GM19193 (cell line): ENCODE measurements around the gene MMP20.

ENCODE experiments used
- POLR2A ChIP-seq: IDR thresholded peaks from 4 replicates; pipeline ENCODE4 v1.6.1; 2011; ENCODE audit not compliant: insufficient read depth, insufficient read length; ENCODE audit errors: extremely low read depth

The MMP20 gene

GRCh38 chr11:102581066-102581465 is 44.1 kb downstream of the MMP20 start:
- TF ChIP-seq POLR2A, result no peak

- no peak for TF ChIP-seq POLR2A
Observed at GRCh38 chr11:102580185-102580951, 44.8 kb downstream of the MMP20 start.

GRCh38 chr11:102577723-102578122 is 47.4 kb downstream of the MMP20 start:
- TF ChIP-seq POLR2A, result no peak

GRCh38 chr11:102577182-102577581 is 48.0 kb downstream of the MMP20 start:
- TF ChIP-seq POLR2A, result no peak

GRCh38 chr11:102576350-102576749 is 48.8 kb downstream of the MMP20 start:
- no peak for TF ChIP-seq POLR2A

GRCh38 chr11:102575012-102575411 is 50.1 kb downstream of the MMP20 start:
- no peak for TF ChIP-seq POLR2A

GRCh38 chr11:102573851-102574250 is 51.3 kb downstream of the MMP20 start:
- no peak for TF ChIP-seq POLR2A

- TF ChIP-seq POLR2A, result no peak
Observed at GRCh38 chr11:102572554-102573220, 52.4 kb downstream of the MMP20 start.

GRCh38 chr11:102568851-102569250 is 56.3 kb downstream of the MMP20 start:
- TF ChIP-seq POLR2A, result no peak

GRCh38 chr11:102566112-102566511 is 59.0 kb downstream of the MMP20 start:
- TF ChIP-seq POLR2A, result no peak

- TF ChIP-seq POLR2A, result no peak
Observed at GRCh38 chr11:102564110-102564509, 61.0 kb downstream of the MMP20 start.

GRCh38 chr11:102561636-102562035 is 63.5 kb downstream of the MMP20 start:
- no peak for TF ChIP-seq POLR2A

- TF ChIP-seq POLR2A, result no peak
Observed at GRCh38 chr11:102560555-102561011, 64.5 kb downstream of the MMP20 start.

- no peak for TF ChIP-seq POLR2A
Observed at GRCh38 chr11:102559839-102560238, 65.3 kb downstream of the MMP20 start.

GRCh38 chr11:102555091-102555490 is 70.0 kb downstream of the MMP20 start:
- TF ChIP-seq POLR2A, result no peak

GRCh38 chr11:102553835-102554282 is 71.3 kb downstream of the MMP20 start:
- no peak for TF ChIP-seq POLR2A

GRCh38 chr11:102552447-102553194 is 72.5 kb downstream of the MMP20 start:
- TF ChIP-seq POLR2A, result no peak
